Measurements from ENCODE around the gene N4BP2L2. TPM values are rescaled to one million over a fixed set of nuclear protein-coding genes. Genes with fewer than 3 reads are reported as not detected.
A peak's percentile ranks its signal among the peaks of the same experiment; 100 is the strongest.

N4BP2L2 gene
- total and polyA plus RNA-seq, 2 of the 13 experiments (the other 11 are each of a cell fraction or from before 2014, with no cell fraction given): 58.9 to 81.2 TPM

- TF ChIP-seq LRRFIP1 (CRISPR knock-in tag; conservative IDR thresholded peaks at IDR 0.05) (no peak), ZNF546 (CRISPR knock-in tag; conservative IDR thresholded peaks at IDR 0.05) (no peak), FOXP4 (CRISPR knock-in tag; IDR thresholded peaks at IDR 0.05) (peak; percentile 64), ZNF414 (CRISPR knock-in tag; IDR thresholded peaks at IDR 0.05) (no peak), EHMT2 (IDR thresholded peaks at IDR 0.05; ENCODE audit: borderline replicate concordance, low read depth, low read length) (peak; percentile 71; the same call in 1 of the 2 replicates), ZNF761 (CRISPR knock-in tag; conservative IDR thresholded peaks at IDR 0.05) (no peak), IRF2 (CRISPR knock-in tag; IDR thresholded peaks at IDR 0.05) (no peak), SUZ12 (IDR thresholded peaks at IDR 0.05; ENCODE audit: low read depth, low read length) (no peak), ZNF687 (CRISPR knock-in tag; IDR thresholded peaks at IDR 0.05) (no peak), ZBTB21 (CRISPR knock-in tag; IDR thresholded peaks at IDR 0.05) (peak; percentile 91), ZNF598 (CRISPR knock-in tag; IDR thresholded peaks at IDR 0.05; ENCODE audit: borderline replicate concordance) (no peak), TSC22D2 (CRISPR knock-in tag; IDR thresholded peaks at IDR 0.05; ENCODE audit: borderline replicate concordance) (no peak), ZNF367 (CRISPR knock-in tag; IDR thresholded peaks at IDR 0.05; ENCODE audit: borderline replicate concordance) (no peak), HBP1 (CRISPR knock-in tag; IDR thresholded peaks at IDR 0.05; ENCODE audit: low read depth) (no peak), RFX3 (CRISPR knock-in tag; IDR thresholded peaks at IDR 0.05) (no peak), PRPF4 (IDR thresholded peaks at IDR 0.05; ENCODE audit: low read depth, low read length, poor library complexity, severe bottlenecking) (no peak), ATF5 (CRISPR knock-in tag; IDR thresholded peaks at IDR 0.05; ENCODE audit: low read depth) (no peak), ZNF136 (CRISPR knock-in tag; IDR thresholded peaks at IDR 0.05; ENCODE audit: low read depth) (no peak), TRIM24 (CRISPR knock-in tag; IDR thresholded peaks at IDR 0.05) (no peak)
Observed at GRCh38 chr13:32446220-32446619, 92.4 kb downstream of the N4BP2L2 start (continued).
